Measurements from ENCODE around the gene CSNK1A1. TPM values are rescaled to one million over a fixed set of nuclear protein-coding genes. Genes with fewer than 3 reads are reported as not detected.
"Not testable (repeated sequence)": the region's sequence is repeated elsewhere in the genome, so short reads cannot be mapped to it uniquely, and the experiment has no call there.

The CSNK1A1 gene
- total RNA-seq, 1 experiment from 2014 or later: 263 TPM

GRCh38 chr5:149446794-149447193, 104.4 kb downstream of the CSNK1A1 start:
- H4K20me1 ChIP-seq (ENCODE audit: insufficient read depth); H3K36me3 ChIP-seq (ENCODE audit: control insufficient read depth in 1 of 2, insufficient read depth in 2 of 2, low read length in 2 of 2); H3K27ac ChIP-seq (ENCODE audit: low read depth, low read length); H3K9me3 ChIP-seq (ENCODE audit: control insufficient read depth in 1 of 2, insufficient read depth in 1 of 2, low read depth in 1 of 2, low read length in 2 of 2); H3K27me3 ChIP-seq (ENCODE audit: insufficient read depth, low read length); H3K9me2 ChIP-seq (ENCODE audit: insufficient read depth); DNase-seq (ENCODE audit: low read depth, low spot score); BruUV-seq (replicated peaks); ATAC-seq; H3K9ac ChIP-seq (ENCODE audit: low read length); H3K79me2 ChIP-seq (ENCODE audit: insufficient read depth, low read length); H2AFZ ChIP-seq (ENCODE audit: low read depth, low read length, poor library complexity, severe bottlenecking); H3K4me3 ChIP-seq (replicated peaks in 1 of 2; ENCODE audit: low read depth in 1 of 2, low read length in 2 of 2): not testable (repeated sequence)
- Histone ChIP-seq H3K4me1 (ENCODE audit: control insufficient read depth in 1 of 2, insufficient read depth in 2 of 2, low read length in 2 of 2) (peaks cover 20 to 80% of the 10 kb centered on the region in 2 experiments), H3K4me2 (ENCODE audit: low read length) (peak overlapping the region; percentile 60; the same call in 1 of the 2 replicates)
- RAD21 ChIA-PET (ENCODE audit: low non-redundant PET in 1 of 2, low total read pairs in 2 of 2, uncharacterized antibody in 2 of 2, unreplicated experiment in 2 of 2): interaction anchor here in 1 of 2 experiments (1.4 kb wide), 1 partner anchor 117 kb away, joined by 4 read pairs; no protein-coding TSS in a partner anchor
- POLR2A ChIA-PET: interaction anchor here (1.1 to 2.8 kb wide), 5 partner anchors 9 to 116 kb away, joined by 3 to 12 read pairs (median 4); no protein-coding TSS in a partner anchor
- intact Hi-C loops (cut with micrococcal nuclease): loop anchor here (5.0 kb wide), 1 partner anchor 41 kb away; no protein-coding TSS in a partner anchor
- CTCF ChIA-PET: interaction anchor here (1.6 to 3.4 kb wide), 5 partner anchors 13 to 118 kb away, joined by 7 to 30 read pairs (median 9); partner anchors contain the start of gene CSNK1A1

GRCh38 chr5:149445739-149446369, 105.4 kb downstream of the CSNK1A1 start:
- TSS peak; percentile 39 for BruUV-seq (replicated peaks)
- POLR2A ChIA-PET: interaction anchor here (0.5 to 2.8 kb wide), 11 partner anchors 10 to 285 kb away, joined by 3 to 12 read pairs (median 4); partner anchors contain the start of gene PCYOX1L
- peak; percentile 51 for TF ChIP-seq POLR2A (IDR thresholded peaks at IDR 0.05; ENCODE audit: borderline replicate concordance, extremely low read depth, insufficient read depth, insufficient read length)
- no peak for TF ChIP-seq YY1 (IDR thresholded peaks at IDR 0.05; ENCODE audit: extremely low read depth, insufficient replicate concordance, low read depth, low read length)
- TF ChIP-seq JUND (IDR thresholded peaks at IDR 0.05): no peak
- TF ChIP-seq REST (IDR thresholded peaks at IDR 0.05; ENCODE audit: low read depth): no peak
- TF ChIP-seq EZH2phosphoT487 (IDR thresholded peaks at IDR 0.05; ENCODE audit: borderline replicate concordance): no peak
- peak; percentile 68 for TF ChIP-seq TCF7L2 (IDR thresholded peaks at IDR 0.05; ENCODE audit: borderline replicate concordance, extremely low read depth, insufficient read depth, insufficient read length)
- peak; percentile 57 for TF ChIP-seq ZFX (IDR thresholded peaks at IDR 0.05)
- TF ChIP-seq ATF3 (IDR thresholded peaks at IDR 0.05): no peak
- no peak for TF ChIP-seq ZBTB33 (IDR thresholded peaks at IDR 0.05; ENCODE audit: extremely low read depth, insufficient replicate concordance, low read length)

More at GRCh38 chr5:149445739-149446369, 105.4 kb downstream of the CSNK1A1 start:
- ChIA-PET CTCF (interaction anchor here (1.0 to 3.4 kb wide), 11 partner anchors 10 to 173 kb away, joined by 3 to 30 read pairs (median 7); partner anchors contain the start of gene CSNK1A1), RAD21 (ENCODE audit: low non-redundant PET in 1 of 2, low total read pairs in 2 of 2, uncharacterized antibody in 2 of 2, unreplicated experiment in 2 of 2) (interaction anchor here (0.6 to 1.2 kb wide), 5 partner anchors 10 to 119 kb away, joined by 3 to 6 read pairs (median 3); partner anchors contain the start of gene CSNK1A1 (in 1 of the 2))
- no peaks in the 10 kb centered on the region for H3K9me2 ChIP-seq (ENCODE audit: insufficient read depth)
- H4K20me1 ChIP-seq (ENCODE audit: insufficient read depth): no peaks in the 10 kb centered on the region
- H3K9ac ChIP-seq (ENCODE audit: low read length): peak overlapping the region; percentile 53
- intact Hi-C loops (cut with micrococcal nuclease): loop anchor here (5.0 kb wide), 1 partner anchor 41 kb away; no protein-coding TSS in a partner anchor
- 0 out of 4 replicates have a peak overlapping the region, but pooled peaks of 1 of the 2 experiments have one; percentile 2 for H3K4me3 ChIP-seq (replicated peaks in 1 of 2; ENCODE audit: low read depth in 1 of 2, low read length in 2 of 2)
- H3K9me3 ChIP-seq (ENCODE audit: control insufficient read depth in 1 of 2, insufficient read depth in 1 of 2, low read depth in 1 of 2, low read length in 2 of 2): no peaks in the 10 kb centered on the region
- H3K27me3 ChIP-seq (ENCODE audit: insufficient read depth, low read length): no peaks in the 10 kb centered on the region
- peak overlapping the region; percentile 65 for H3K27ac ChIP-seq (ENCODE audit: low read depth, low read length)
- peak overlapping the region; percentile 60 for H3K4me2 ChIP-seq (ENCODE audit: low read length)
- peak; percentile 71 for ATAC-seq
- peaks cover 20 to 74% of the 10 kb centered on the region in 2 experiments for H3K4me1 ChIP-seq (ENCODE audit: control insufficient read depth in 1 of 2, insufficient read depth in 2 of 2, low read length in 2 of 2)
- no peaks in the 10 kb centered on the region for H3K79me2 ChIP-seq (ENCODE audit: insufficient read depth, low read length)
- peak overlapping the region; percentile 61 for H2AFZ ChIP-seq (ENCODE audit: low read depth, low read length, poor library complexity, severe bottlenecking)
- no peak for DNase-seq (ENCODE audit: low read depth, low spot score)
- no peaks in the 10 kb centered on the region for H3K36me3 ChIP-seq (ENCODE audit: control insufficient read depth in 1 of 2, insufficient read depth in 2 of 2, low read length in 2 of 2)
